IMR-90 (cell line): ENCODE data around the gene IRS2. TPM values are rescaled to one million over a fixed set of nuclear protein-coding genes. Genes with fewer than 3 reads are reported as not detected.

Experiments
- ATAC-seq: fragments of 200-7000 bp; cut with Tn5 transposase; 2 replicates; pipeline ENCODE4 v1.9.1; 2020; ENCODE audit warnings: low read depth, mild to moderate bottlenecking, moderate library complexity
- BruUV-seq: library from RNA; stranded (reverse); fragments of 400-500 nt; replicated peaks from 2 replicates; lab custom pipeline; 2021; lab: Mats Ljungman, UMichigan
- CTCF ChIA-PET: fragments of 300-600 bp; formaldehyde crosslinking; extraction: SDS; loops from one replicate; lab custom pipeline; 2021; ENCODE audit warnings: antibody characterized with exemption; lab: Yijun Ruan, JAX
- POLR2A ChIA-PET: fragments of 300-600 bp; sonication (Branson Sonifier 250); formaldehyde crosslinking; loops from one replicate; lab custom pipeline; 2022; ENCODE audit warnings: antibody characterized with exemption; ENCODE audit not compliant: unreplicated experiment; lab: Charles Lee
- DNase-seq: peaks from one replicate; pipeline ENCODE4 v3.0.0; 2013
- H2AFZ ChIP-seq: replicated peaks from 2 replicates; pipeline ENCODE3; 2013; ENCODE audit warnings: low read length, mild to moderate bottlenecking; ENCODE audit not compliant: poor library complexity
- H2AK5ac ChIP-seq: 2 replicates; pipeline ENCODE4 v1.6.1; 2013; ENCODE audit warnings: low read depth, low read length, inconsistent platforms
- H2AK9ac ChIP-seq: replicated peaks from 2 replicates; pipeline ENCODE3; 2013; ENCODE audit warnings: mild to moderate bottlenecking, low read depth, low read length, moderate library complexity; ENCODE audit not compliant: poor library complexity
- H2BK120ac ChIP-seq: 2 replicates; pipeline ENCODE4 v1.6.1; 2013; ENCODE audit warnings: low read depth, low read length, inconsistent platforms
- H2BK15ac ChIP-seq: 3 replicates; pipeline ENCODE4 v1.6.1; 2013; ENCODE audit warnings: low read depth, low read length, inconsistent platforms
- H2BK20ac ChIP-seq: 2 replicates; pipeline ENCODE4 v1.6.1; 2013; ENCODE audit warnings: low read depth, mild to moderate bottlenecking, inconsistent platforms, low read length, moderate library complexity
- H2BK5ac ChIP-seq: 2 replicates; pipeline ENCODE4 v1.6.1; 2013; ENCODE audit warnings: mild to moderate bottlenecking, low read depth, low read length, inconsistent platforms; ENCODE audit not compliant: poor library complexity, severe bottlenecking
- H3K14ac ChIP-seq: replicated peaks from 2 replicates; pipeline ENCODE4 v1.6.1; 2013; ENCODE audit warnings: low read depth, low read length, inconsistent platforms
- H3K18ac ChIP-seq: 2 replicates; pipeline ENCODE4 v1.6.1; 2013; ENCODE audit warnings: low read depth, low read length, control low read depth
- H3K23ac ChIP-seq: 2 replicates; pipeline ENCODE4 v1.6.1; 2013; ENCODE audit warnings: low read depth, low read length, inconsistent platforms
- H3K27ac ChIP-seq: 2 replicates; pipeline ENCODE4 v1.5.1; 2013; ENCODE audit warnings: mild to moderate bottlenecking, control low read depth, low read length; ENCODE audit not compliant: insufficient read depth
- H3K27me3 ChIP-seq: 2 replicates; pipeline ENCODE4 v1.6.1; 2013; ENCODE audit warnings: low read length; ENCODE audit not compliant: control insufficient read depth, insufficient read depth
- H3K36me3 ChIP-seq: 2 replicates; pipeline ENCODE4 v1.6.1; 2013; ENCODE audit warnings: low read length, mixed read lengths; ENCODE audit not compliant: control insufficient read depth, insufficient read depth
- H3K4ac ChIP-seq: 2 replicates; pipeline ENCODE4 v1.6.1; 2013; ENCODE audit warnings: low read depth, low read length, inconsistent platforms
- H3K4me1 ChIP-seq: 2 replicates; pipeline ENCODE4 v1.6.1; 2013; ENCODE audit warnings: low read length, mixed read lengths; ENCODE audit not compliant: control insufficient read depth, insufficient read depth
- H3K4me2 ChIP-seq: 2 replicates; pipeline ENCODE4 v1.6.1; 2013; ENCODE audit warnings: low read depth, mild to moderate bottlenecking, control low read depth, low read length, moderate library complexity
- H3K4me3 ChIP-seq: 2 replicates; pipeline ENCODE4 v1.5.1; 2013; ENCODE audit warnings: low read depth, mild to moderate bottlenecking, control low read depth, low read length, moderate library complexity; ENCODE audit not compliant: insufficient read depth
- H3K56ac ChIP-seq: 2 replicates; pipeline ENCODE4 v1.6.1; 2013; ENCODE audit warnings: low read length, inconsistent platforms; ENCODE audit not compliant: insufficient read depth; ENCODE audit errors: extremely low read depth
- H3K79me1 ChIP-seq, 2 experiments: 2 replicates each; pipeline ENCODE4 v1.6.1; 2013; ENCODE audit warnings: low read length in 2 of 2, inconsistent platforms in 1 of 2, low read depth in 1 of 2
- H3K9ac ChIP-seq: 2 replicates; pipeline ENCODE4 v1.6.1; 2013; ENCODE audit warnings: low read depth, low read length, control low read depth
- H3K9me1 ChIP-seq: 2 replicates; pipeline ENCODE4 v1.6.1; 2013; ENCODE audit warnings: low read length, inconsistent platforms; ENCODE audit not compliant: insufficient read depth
- H3K9me3 ChIP-seq: 2 replicates; pipeline ENCODE4 v1.6.1; 2013; ENCODE audit warnings: low read length; ENCODE audit not compliant: control insufficient read depth, insufficient read depth
- H4K20me1 ChIP-seq: 2 replicates; pipeline ENCODE4 v1.6.1; 2013; ENCODE audit warnings: low read length, inconsistent platforms; ENCODE audit not compliant: insufficient read depth
- H4K5ac ChIP-seq: 2 replicates; pipeline ENCODE4 v1.6.1; 2013; ENCODE audit warnings: mild to moderate bottlenecking, low read depth, low read length, control low read depth
- H4K8ac ChIP-seq, 2 experiments: 2 replicates each; pipeline ENCODE4 v1.6.1; 2013; ENCODE audit warnings: low read depth in 2 of 2, low read length in 2 of 2, control low read depth in 1 of 2, inconsistent platforms in 1 of 2
- H4K91ac ChIP-seq: 2 replicates; pipeline ENCODE4 v1.6.1; 2013; ENCODE audit warnings: low read depth, low read length, inconsistent platforms; ENCODE audit not compliant: insufficient read depth
- CEBPB ChIP-seq: IDR thresholded peaks from 2 replicates; pipeline ENCODE4 v1.6.1; 2012; ENCODE audit warnings: low read depth, low read length, improper control_type of control experiment
- CHD1 ChIP-seq: IDR thresholded peaks from 2 replicates; pipeline ENCODE4 v1.6.1; 2012; ENCODE audit warnings: low read depth, low read length, improper control_type of control experiment
- FOS ChIP-seq: fragments of 150-350 bp; IDR thresholded peaks from 2 replicates; pipeline ENCODE4 v1.6.1; 2016; ENCODE audit warnings: low read depth, low read length
- MAFK ChIP-seq: IDR thresholded peaks from 2 replicates; pipeline ENCODE4 v1.6.1; 2012; ENCODE audit warnings: low read depth, low read length, improper control_type of control experiment
- MAZ ChIP-seq: IDR thresholded peaks from 2 replicates; pipeline ENCODE4 v1.6.1; 2012; ENCODE audit warnings: low read depth, mild to moderate bottlenecking, low read length, improper control_type of control experiment, moderate library complexity, borderline replicate concordance
- MXI1 ChIP-seq: IDR thresholded peaks from 2 replicates; pipeline ENCODE4 v1.6.1; 2012; ENCODE audit warnings: low read depth, mild to moderate bottlenecking, low read length, moderate library complexity, borderline replicate concordance
- RCOR1 ChIP-seq: IDR thresholded peaks from 2 replicates; pipeline ENCODE4 v1.6.1; 2012; ENCODE audit warnings: mild to moderate bottlenecking, low read length, improper control_type of control experiment; ENCODE audit not compliant: insufficient replicate concordance
- SMC3 ChIP-seq: fragments of 150-350 bp; IDR thresholded peaks from 2 replicates; pipeline ENCODE4 v1.6.1; 2016; ENCODE audit warnings: low read depth, mild to moderate bottlenecking, antibody characterized with exemption, low read length, moderate library complexity
- WGBS, 2 experiments: methylation state at CpG; one replicate each; pipeline versions ENCODE4 v1.1.5 to v1.1.7; 2013; ENCODE audit warnings: missing lambda C conversion rate in 2 of 2; ENCODE audit not compliant: insufficient read length in 1 of 2; ENCODE audit errors: extremely low coverage in 2 of 2; 5-methylcytosine and 5-hydroxymethylcytosine counted together
- dilution Hi-C: fragments of 300-500 bp; cut with HindIII; formaldehyde crosslinking; loops from one replicate; pipeline ENCODE4 v1.14.3; 2018; ENCODE audit warnings: low sequenced_read_pairs; ENCODE audit not compliant: unreplicated experiment
- in situ Hi-C: fragments of 300-500 bp; cut with MboI; formaldehyde crosslinking; loops from 3 replicates; pipeline ENCODE4 v1.14.3; 2019; ENCODE audit warnings: low sequenced_read_pairs, inconsistent platforms, mixed read lengths
- intact Hi-C: fragments of 100-400 bp; cut with micrococcal nuclease; formaldehyde crosslinking; loops from 2 replicates; pipeline ENCODE4 v1.10.0; 2022
- polyA plus RNA-seq, 3 experiments: library from polyadenylated mRNA; depleted of rRNA; stranded (reverse); fragments of >200 nt; gene quantifications; 2 replicates each; pipeline ENCODE4 v1.2.3, GENCODE V29; 2012; ENCODE audit warnings: low replicate concordance in 1 of 3
- total RNA-seq: library from RNA; depleted of rRNA; stranded (reverse); fragments of >200 nt; gene quantifications from 2 replicates; pipeline ENCODE4 v1.2.3, GENCODE V29; 2012
- TF ChIP-seq, protein P1 (sequence below): conservative IDR thresholded peaks from 2 replicates; pipeline ENCODE4 v1.5.1; 2012; ENCODE audit warnings: mild to moderate bottlenecking, low read depth, low read length, improper control_type of control experiment

The IRS2 gene
- total and polyA plus RNA-seq, 2 of the 4 experiments (the other 2 are of a cell fraction) = 0.36 to 1.4 TPM

DNA sequence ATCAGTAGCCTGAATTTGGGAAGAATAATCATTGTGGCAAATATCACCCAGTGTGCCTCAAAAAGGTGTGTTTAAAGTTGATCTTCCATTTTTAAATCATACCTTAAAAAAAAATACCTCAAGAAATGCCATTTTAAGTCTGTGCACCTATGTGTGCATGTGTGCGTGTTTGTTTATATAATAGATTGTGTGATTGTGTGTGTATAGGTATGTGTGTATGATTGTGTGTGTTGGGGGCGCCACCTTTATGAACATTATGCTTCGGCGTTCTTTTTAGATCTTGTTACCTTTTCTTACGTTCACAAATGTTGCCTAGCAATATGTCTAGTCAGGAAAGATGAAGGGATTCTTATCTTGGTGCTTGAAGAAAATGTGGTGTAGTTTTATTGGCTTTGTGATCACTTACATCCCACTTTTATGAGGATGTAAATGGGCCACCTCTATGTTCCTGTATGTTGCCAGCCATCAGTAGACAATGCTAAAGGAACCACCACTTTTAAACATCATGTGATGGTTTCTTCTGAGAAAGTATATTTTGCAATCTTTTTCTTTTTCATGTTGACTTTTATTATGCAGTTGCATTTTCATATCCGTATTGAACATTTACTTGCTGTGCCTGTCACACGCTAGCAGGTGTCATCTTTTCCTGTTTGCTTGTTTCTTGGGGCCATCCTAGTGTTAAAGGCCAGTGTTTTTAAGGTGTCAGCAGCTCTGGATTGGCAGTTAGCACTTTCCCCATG, 2.2 kb upstream of the IRS2 start:
- Histone ChIP-seq H4K8ac (no peak overlapping the region), H3K23ac (no peak overlapping the region), H2BK5ac (no peak overlapping the region), H3K36me3 (peaks cover 3% of the 10 kb centered on the region; the same call in 1 of the 2 replicates), H3K9ac (no peak overlapping the region), H2BK120ac (no peak overlapping the region), H3K14ac (no peak overlapping the region), H3K4ac (no peak overlapping the region), H4K91ac (no peak overlapping the region), H3K56ac (no peak overlapping the region), H2AK5ac (no peak overlapping the region), H2AFZ (no peak overlapping the region), H3K79me1 (no peaks in the 10 kb centered on the region; a peak in 2 of 4 replicates), H3K27me3 (peaks cover 2% of the 10 kb centered on the region; the same call in 1 of the 2 replicates), H2AK9ac (no peak overlapping the region), H3K27ac (no peak overlapping the region), H2BK20ac (no peak overlapping the region), H2BK15ac (no peak overlapping the region), H3K9me3 (no peaks in the 10 kb centered on the region), H3K9me1 (no peaks in the 10 kb centered on the region), H3K18ac (no peak overlapping the region), H4K5ac (no peak overlapping the region), H3K4me3 (no peak overlapping the region), H4K20me1 (peaks cover 10% of the 10 kb centered on the region), H3K4me1 (peaks cover 5% of the 10 kb centered on the region), H3K4me2 (no peak overlapping the region)
- DNase-seq = no peak
- intact Hi-C loops = loop anchor here (5.0 kb wide), 2 partner anchors 224 to 871 kb away; no protein-coding TSS in a partner anchor
- in situ Hi-C loops = loop anchor here (5.0 kb wide), 2 partner anchors 319 to 636 kb away; no protein-coding TSS in a partner anchor
- no peak for TF ChIP-seq MAFK
- no peak for TF ChIP-seq RCOR1
- no peak for TF ChIP-seq MXI1
- no peak for TF ChIP-seq SMC3
- TF ChIP-seq CHD1 = no peak
- no peak for TF ChIP-seq MAZ
- TF ChIP-seq, protein P1, sequence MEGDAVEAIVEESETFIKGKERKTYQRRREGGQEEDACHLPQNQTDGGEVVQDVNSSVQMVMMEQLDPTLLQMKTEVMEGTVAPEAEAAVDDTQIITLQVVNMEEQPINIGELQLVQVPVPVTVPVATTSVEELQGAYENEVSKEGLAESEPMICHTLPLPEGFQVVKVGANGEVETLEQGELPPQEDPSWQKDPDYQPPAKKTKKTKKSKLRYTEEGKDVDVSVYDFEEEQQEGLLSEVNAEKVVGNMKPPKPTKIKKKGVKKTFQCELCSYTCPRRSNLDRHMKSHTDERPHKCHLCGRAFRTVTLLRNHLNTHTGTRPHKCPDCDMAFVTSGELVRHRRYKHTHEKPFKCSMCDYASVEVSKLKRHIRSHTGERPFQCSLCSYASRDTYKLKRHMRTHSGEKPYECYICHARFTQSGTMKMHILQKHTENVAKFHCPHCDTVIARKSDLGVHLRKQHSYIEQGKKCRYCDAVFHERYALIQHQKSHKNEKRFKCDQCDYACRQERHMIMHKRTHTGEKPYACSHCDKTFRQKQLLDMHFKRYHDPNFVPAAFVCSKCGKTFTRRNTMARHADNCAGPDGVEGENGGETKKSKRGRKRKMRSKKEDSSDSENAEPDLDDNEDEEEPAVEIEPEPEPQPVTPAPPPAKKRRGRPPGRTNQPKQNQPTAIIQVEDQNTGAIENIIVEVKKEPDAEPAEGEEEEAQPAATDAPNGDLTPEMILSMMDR = no peak
- TF ChIP-seq CEBPB = no peak
- no peak for TF ChIP-seq FOS
- ChIA-PET POLR2A (no interaction called here), CTCF (no interaction called here)
- dilution Hi-C loops = loop anchor here (25.0 kb wide), 1 partner anchor 324 kb away; no protein-coding TSS in a partner anchor
- no peak for ATAC-seq
- BruUV-seq = no TSS peak
- WGBS, 2 experiments = no CpG with 5 or more reads among the region's 7 CpGs
